GM18502 (cell line): ENCODE results near the gene COPG2.

Experiments used
- ATAC-seq: cut with Tn5 transposase; IDR thresholded peaks from one replicate; pipeline ENCODE4 v1.9.1; 2021; ENCODE audit warnings: mild to moderate bottlenecking; ENCODE audit not compliant: unreplicated experiment, poor library complexity

The COPG2 gene

GRCh38 chr7:130479716-130480400, 188.7 kb downstream of the COPG2 start:
- no peak for ATAC-seq

DNA sequence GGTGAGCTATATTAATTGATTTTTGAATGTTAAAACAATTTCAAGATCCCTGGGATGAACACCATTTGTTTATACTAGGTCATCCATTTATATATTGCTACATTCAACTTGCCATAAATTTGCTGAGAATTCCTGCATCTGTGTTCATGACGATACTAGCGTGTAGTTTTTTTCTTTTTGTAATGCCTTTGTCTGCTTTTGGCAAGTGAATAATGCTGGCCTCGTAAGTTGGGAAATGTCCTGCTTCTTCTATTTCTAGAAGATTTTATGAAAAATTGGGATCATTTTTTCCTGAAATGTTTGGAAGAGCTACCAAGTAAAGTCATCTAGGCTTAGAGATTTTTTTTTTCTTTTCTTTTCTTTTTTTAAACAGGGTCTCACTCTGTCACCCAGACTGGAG, 189.6 kb downstream of the COPG2 start:
- no peak for ATAC-seq

DNA sequence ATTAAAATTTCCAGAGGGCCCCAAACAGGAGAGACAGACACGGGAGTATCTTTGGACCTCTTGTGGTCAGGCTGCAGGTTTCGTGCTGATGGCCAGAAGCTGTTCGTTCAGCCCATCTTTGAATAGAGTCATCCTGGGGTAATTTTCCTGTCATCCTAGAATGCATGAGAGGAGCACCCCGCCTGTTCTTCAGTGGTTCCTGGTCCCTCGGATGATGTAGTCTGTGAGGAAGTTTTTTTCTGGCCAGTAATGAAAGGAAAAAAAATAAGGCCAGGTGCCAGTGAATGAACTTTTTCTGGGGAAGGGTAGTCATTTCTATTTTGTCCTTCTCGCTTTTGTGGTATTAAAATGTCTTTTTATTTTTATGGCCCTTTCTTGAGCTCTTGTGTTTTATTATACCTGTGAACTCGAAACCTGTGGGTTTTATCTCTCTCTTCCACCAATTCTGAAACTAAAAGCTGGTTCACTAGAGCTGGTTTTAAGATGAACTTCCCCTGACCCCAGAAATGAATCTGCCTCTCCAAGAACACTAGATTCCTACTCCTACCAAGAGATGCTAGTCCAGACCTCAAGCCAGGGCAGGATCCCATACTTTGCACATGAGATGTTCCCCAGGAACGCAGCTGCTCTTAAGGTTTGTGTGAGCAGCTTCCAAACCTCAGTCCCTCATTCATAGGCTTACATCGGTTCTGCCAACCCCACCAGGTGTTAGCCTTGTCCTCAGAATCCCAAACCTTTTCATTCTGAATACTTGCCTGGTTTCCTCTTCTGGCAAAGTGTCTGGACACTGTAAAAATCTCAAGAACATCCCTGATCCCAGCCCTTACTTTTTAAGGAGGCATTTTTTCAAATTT, 192.0 kb downstream of the COPG2 start:
- peak; percentile 94 for ATAC-seq

DNA sequence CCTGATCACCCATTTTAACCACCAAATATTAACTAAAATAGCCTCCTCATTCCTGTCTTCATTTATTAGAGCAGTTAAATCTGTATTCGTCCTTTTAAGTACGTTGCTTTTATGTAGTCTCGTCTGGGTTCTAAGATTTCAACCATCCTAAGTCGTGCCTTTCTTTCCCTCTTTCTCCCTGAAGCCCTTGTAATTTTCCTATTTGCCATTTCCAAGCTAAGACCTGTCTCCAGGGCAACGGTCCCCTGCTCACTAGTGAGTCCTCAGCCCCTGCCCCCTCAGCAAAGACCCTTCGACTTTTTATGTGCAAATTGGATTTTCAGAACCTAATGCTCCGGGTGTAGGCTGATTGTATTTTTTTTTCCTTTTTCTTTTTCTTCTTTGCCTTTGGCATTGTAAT, 192.8 kb downstream of the COPG2 start:
- no peak for ATAC-seq

GRCh38 chr7:130473876-130474275, 194.7 kb downstream of the COPG2 start:
- no peak for ATAC-seq

- ATAC-seq, result no peak
Measured at GRCh38 chr7:130473289-130473688, 195.3 kb downstream of the COPG2 start.

DNA sequence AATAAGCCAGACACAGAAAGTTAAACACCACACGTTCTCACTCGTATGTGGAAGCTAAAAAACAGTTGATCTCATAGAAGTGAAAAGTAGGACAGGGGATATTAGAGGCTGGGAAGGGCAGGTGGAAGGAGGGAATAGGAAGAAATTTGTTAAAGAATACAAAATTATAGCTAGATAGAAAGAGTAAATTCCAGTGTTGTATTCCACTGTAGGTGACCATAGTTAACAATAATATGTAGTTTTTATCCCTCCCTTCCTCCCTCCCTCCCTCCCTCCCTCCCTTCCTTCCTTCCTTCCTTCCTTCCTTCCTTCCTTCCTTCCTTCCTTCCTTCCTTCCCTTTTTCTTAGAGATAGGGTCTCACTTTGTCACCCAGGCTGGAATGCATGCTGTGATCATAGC, 196.6 kb downstream of the COPG2 start:
- ATAC-seq, result no peak

GRCh38 chr7:130468612-130469011, 199.9 kb downstream of the COPG2 start:
- ATAC-seq, result no peak

- no peak for ATAC-seq
Measured at GRCh38 chr7:130463553-130464434, 204.8 kb downstream of the COPG2 start.

DNA sequence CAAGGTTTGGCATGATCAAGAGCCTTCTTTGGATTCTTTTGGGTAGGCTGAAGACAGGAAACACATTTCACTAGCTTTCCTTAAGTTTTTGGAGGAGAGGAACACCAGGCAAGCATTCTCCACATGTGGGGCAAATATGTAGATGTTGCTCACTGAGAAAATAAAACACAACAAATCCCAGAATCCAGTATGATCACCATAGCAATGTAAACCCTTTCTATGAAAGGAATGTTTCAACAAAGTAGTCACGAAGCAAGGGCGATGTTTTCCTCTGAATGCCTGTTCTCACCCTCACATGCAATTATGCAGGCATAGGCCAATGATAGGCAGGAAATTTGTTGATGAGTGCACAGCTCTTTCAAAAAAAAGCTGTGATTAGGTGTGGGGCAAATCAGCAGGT, 207.3 kb downstream of the COPG2 start:
- ATAC-seq, result no peak

DNA sequence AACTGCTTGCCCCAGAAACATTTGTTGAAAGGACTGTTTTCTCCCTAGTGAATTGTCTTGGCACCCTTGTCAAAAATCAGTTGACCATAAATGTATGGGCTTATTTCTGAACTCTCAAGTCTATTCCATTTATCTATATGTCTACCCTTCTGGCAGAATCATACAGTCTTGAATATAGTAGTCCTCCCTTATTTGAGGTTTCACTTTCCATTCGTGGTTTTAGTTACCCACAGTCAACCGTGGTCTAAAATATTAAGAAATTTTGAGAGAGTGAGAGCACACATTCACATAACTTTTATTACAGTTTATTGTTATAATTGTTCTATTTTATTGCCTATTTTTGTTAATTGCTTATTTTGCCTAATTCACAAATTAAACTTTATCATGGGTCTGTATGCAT, 210.3 kb downstream of the COPG2 start:
- ATAC-seq, result peak; percentile 74
